Stomach smooth muscle (tissue), 2 donors: ENCODE data around the gene THBS3.
"Not testable (repeated sequence)": the region's sequence is repeated elsewhere in the genome, so short reads cannot be mapped to it uniquely, and the experiment has no call there.

Source experiments
- H3K27ac ChIP-seq: one replicate; pipeline ENCODE4 v1.7.0; 2013; ENCODE audit warnings: mild to moderate bottlenecking, low read length, inconsistent platforms
- H3K27me3 ChIP-seq, 2 donors: one replicate each; pipeline ENCODE4 v1.7.0; 2013; ENCODE audit warnings: low read length in 2 of 2; ENCODE audit not compliant: insufficient read depth in 2 of 2, control insufficient read depth in 1 of 2
- H3K36me3 ChIP-seq, 2 donors: one replicate each; pipeline ENCODE4 v1.7.0; 2013; ENCODE audit warnings: low read length in 2 of 2; ENCODE audit not compliant: control insufficient read depth in 2 of 2, insufficient read depth in 2 of 2
- H3K4me1 ChIP-seq: one replicate; pipeline ENCODE4 v1.7.0; 2013; ENCODE audit warnings: low read length; ENCODE audit not compliant: control insufficient read depth, insufficient read depth
- H3K4me3 ChIP-seq, 2 donors: one replicate each; pipeline ENCODE4 v1.7.0; 2013; ENCODE audit warnings: low read length in 2 of 2
- H3K9ac ChIP-seq, 2 donors: one replicate each; pipeline ENCODE4 v1.7.0; 2013; ENCODE audit warnings: low read length in 2 of 2, mild to moderate bottlenecking in 1 of 2
- H3K9me3 ChIP-seq, 2 donors: one replicate each; pipeline ENCODE4 v1.7.0; 2013; ENCODE audit warnings: low read length in 2 of 2; ENCODE audit not compliant: control insufficient read depth in 2 of 2
- donor health status: healthy.
- donor health status: Pancreatic carcinoma.

Gene THBS3

DNA sequence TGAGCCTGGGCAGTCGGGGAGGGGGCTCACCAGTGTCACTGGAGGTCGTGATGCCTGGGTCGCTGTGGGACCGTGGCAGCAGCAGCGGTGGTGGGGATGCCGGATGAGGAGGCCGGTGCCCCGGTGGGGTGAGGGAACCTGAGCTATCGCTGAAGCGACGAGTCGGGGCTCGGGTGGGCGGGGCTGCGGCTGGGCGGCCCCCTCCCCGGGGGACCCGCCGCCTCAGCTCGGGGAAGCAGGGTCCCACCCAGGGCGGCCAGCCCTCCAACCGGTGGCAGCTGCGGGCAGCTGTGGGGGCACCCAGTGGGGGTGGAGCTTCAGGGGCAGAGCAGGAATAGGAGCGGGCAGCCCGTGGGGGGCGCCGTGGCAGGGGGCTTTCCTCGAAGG is 42.5 kb upstream of the THBS3 start:
- Histone ChIP-seq H3K4me1 (peaks cover 28% of the 10 kb centered on the region), H3K27ac (peak overlapping the region; percentile 41), H3K4me3 (peak overlapping the region in 1 of 2 donors; percentile 40), H3K9ac (peak overlapping the region; percentile 27 to 42), H3K27me3 (no peaks in the 10 kb centered on the region), H3K9me3 (no peaks in the 10 kb centered on the region), H3K36me3 (peaks cover 9 to 13% of the 10 kb centered on the region in 2 donors)

DNA sequence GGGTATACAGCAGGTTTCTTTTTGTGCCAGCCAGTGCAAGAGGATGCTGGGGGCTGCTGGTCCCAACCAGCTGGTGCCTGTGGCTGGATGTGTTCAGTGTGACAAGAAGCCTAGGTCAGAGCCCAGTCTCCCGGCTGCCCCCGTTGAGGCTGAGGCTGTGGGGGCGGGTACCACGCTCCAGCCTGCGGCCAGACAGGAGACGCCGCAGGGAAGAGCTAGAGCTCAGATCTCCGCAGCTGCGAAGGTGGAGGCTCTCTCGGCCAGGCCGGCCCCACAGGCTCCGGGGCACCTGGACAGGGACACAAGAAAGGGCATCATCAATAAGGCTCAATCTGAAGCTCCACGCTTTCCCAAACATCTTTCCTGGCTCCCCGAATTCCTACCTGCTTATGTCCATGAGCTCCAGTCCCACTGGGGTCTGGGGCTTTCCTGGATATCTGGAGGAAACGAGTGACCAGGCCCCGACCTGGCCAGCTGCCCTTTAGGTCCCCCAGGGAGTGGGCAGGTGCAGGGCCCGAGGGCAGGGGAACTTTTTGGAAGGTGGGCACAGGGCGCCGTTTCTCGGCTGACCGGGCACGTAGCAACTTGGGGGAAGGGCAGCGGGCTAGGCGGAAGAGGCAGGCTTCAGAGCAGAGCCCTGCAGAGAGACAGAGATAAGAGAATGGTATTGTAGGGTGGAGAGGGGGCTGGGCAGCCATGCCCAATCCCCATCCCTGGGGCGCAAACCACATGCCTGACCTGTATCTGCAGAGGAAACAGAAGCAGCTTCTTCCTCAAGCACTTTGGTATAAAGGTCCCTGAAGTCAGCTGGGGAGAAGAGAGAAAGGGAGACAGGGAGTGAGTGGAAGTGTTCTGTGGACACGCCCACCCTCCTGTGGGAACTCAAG is 40.2 kb upstream of the THBS3 start:
- no peaks in the 10 kb centered on the region for H3K9me3 ChIP-seq
- H3K27ac ChIP-seq: no peak overlapping the region
- peaks cover 27% of the 10 kb centered on the region for H3K4me1 ChIP-seq
- no peaks in the 10 kb centered on the region for H3K27me3 ChIP-seq
- no peak overlapping the region for H3K4me3 ChIP-seq
- H3K9ac ChIP-seq: no peak overlapping the region
- peaks cover 9 to 13% of the 10 kb centered on the region in 2 donors for H3K36me3 ChIP-seq

DNA sequence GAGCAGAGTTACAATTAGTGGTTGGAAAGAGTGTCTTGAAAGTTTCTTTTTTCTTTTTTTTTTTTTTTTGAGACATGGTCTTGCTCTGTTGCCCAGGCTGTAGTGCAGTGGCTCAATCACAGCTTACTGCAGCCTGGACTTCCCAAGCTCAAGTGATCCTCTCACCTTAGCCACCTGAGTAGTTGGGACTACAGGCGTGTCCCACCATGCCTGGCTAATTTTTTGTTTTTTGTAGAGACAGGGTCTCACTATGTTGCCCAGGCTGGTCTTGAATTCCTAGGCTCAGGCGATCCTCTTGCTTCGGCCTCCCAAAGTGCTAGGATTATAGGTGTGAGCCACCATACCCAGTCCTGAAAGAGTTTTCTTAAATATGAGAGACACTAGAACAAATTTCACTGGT is 39.1 kb upstream of the THBS3 start:
- H3K4me1 ChIP-seq: peaks cover 29% of the 10 kb centered on the region
- H3K9ac ChIP-seq, H3K27me3 ChIP-seq, H3K27ac ChIP-seq, H3K4me3 ChIP-seq, H3K9me3 ChIP-seq: not testable (repeated sequence)
- H3K36me3 ChIP-seq: peaks cover 9 to 13% of the 10 kb centered on the region in 2 donors

DNA sequence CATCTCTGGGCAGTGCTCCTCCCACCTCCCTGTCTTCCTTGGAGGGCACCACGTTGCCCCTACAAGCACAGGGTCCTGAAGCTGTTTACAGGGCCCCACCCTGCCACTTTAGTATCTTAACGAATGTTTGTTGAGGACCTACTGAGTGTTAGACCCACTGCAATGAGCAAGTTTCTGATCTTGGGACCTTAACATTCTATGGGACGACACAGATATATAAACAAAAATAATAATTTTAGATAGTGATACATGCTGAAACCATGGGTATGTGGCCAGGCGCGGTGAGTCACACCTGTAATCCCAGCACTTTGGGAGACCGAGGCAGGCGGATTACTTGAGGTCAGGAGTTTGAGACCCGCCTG is 37.4 kb upstream of the THBS3 start:
- Histone ChIP-seq H3K4me3 (peak overlapping the region; percentile 81 to 91), H3K4me1 (peaks cover 30% of the 10 kb centered on the region), H3K36me3 (peaks cover 9 to 13% of the 10 kb centered on the region in 2 donors), H3K9ac (peak overlapping the region; percentile 80 to 82), H3K27me3 (no peaks in the 10 kb centered on the region), H3K9me3 (no peaks in the 10 kb centered on the region), H3K27ac (peak overlapping the region; percentile 87)

DNA sequence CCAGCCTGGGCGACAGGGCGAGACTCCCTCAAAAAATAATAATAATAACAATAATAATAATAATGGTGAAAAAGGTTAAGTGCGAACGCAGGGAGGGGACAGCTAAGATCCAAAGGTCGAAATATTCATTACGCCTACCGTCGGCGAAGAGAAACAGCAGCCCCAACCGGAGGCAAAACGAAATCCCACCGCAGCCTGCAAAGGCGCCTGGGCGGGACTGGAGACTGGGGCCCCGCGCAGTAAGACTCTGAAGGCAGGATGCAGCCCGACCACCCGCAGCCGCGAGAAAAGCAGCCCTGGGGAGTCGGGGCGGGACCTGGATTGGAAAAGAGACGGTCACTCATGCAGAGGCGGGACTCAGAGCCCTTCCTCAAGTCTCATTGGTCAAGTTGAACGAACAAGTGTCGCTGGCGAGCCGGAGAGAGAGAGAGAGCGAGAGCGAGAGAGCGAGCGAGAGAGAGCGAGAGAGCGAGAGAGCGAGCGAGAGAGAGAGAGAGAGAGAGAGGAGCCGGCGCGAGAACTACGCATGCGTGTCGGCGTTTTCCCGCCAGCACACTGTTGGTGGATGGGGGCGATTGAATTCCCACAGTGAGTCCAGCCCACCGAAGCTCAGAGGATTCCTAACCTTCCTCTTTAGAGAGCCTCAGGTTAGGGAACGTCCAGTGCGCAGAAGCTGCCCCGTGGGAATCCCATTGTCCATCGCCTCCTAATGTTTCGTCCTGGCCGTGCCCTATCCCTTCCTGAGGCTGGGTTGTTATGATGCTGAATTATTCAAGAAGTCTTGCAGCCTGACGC is 36.9 kb upstream of the THBS3 start:
- Histone ChIP-seq H3K9me3 (no peaks in the 10 kb centered on the region), H3K4me3 (peak overlapping the region; percentile 81 to 91), H3K27ac (peak overlapping the region; percentile 87), H3K36me3 (peaks cover 9 to 13% of the 10 kb centered on the region in 2 donors), H3K9ac (peak overlapping the region; percentile 80 to 82), H3K4me1 (peaks cover 30% of the 10 kb centered on the region), H3K27me3 (no peaks in the 10 kb centered on the region)

DNA sequence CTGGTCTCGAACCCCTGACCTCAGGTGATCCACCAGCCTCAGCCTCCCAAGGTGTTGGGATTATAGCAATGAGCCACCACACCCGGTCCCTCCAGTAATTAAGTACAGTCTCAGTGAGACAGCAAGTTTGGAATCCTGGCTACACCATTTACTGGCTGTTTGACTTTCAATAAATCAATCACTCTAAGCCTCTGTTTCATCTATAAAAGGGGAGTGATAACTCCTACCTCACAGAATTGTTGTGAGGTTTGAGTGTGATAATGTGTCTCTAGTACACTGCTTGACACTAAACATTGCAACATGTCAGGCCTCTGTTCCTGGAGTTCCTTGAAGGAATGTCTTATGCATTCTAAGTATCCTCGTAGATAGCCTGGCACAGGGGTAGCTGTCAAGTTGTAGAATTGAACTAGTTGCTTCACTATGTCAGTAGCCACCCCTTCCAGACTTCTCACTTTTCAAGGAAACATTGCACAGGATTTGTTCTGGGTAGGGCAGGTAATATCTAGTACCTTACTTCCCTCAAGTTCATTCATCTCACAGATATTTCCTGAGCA is 35.2 kb upstream of the THBS3 start:
- Histone ChIP-seq H3K4me3 (peak overlapping the region in 1 of 2 donors; percentile 81), H3K9me3 (no peaks in the 10 kb centered on the region), H3K27me3 (no peaks in the 10 kb centered on the region), H3K9ac (peak overlapping the region in 1 of 2 donors; percentile 74), H3K4me1 (peaks cover 30% of the 10 kb centered on the region), H3K27ac (peak overlapping the region; percentile 87), H3K36me3 (peaks cover 5 to 8% of the 10 kb centered on the region in 2 donors)

DNA sequence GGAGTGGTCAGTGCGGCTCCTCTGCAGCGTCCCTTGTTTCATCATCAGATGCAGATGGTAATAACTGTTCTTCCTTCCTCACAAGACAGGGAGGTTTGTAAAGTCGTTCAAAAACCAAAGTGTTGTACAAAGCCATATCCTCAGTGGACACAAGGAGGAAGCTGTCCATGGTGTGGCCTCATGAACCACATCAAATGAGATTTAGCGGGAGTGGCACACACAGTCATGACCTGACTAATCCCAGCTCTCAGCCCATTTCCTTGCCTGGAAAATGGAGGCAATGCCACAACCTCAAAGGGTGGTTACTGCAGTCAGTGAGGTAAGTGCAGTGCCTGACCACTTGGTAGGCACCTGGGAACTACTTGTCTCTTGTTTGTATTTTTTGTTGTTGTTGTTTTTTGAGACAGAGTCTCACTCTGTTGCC is 34.2 kb upstream of the THBS3 start:
- no peak overlapping the region for H3K9ac ChIP-seq
- no peaks in the 10 kb centered on the region for H3K27me3 ChIP-seq
- no peak overlapping the region for H3K4me3 ChIP-seq
- H3K9me3 ChIP-seq: no peaks in the 10 kb centered on the region
- peaks cover 0 to 2% of the 10 kb centered on the region in 2 donors for H3K36me3 ChIP-seq
- peak overlapping the region; percentile 41 for H3K27ac ChIP-seq
- H3K4me1 ChIP-seq: peaks cover 30% of the 10 kb centered on the region

DNA sequence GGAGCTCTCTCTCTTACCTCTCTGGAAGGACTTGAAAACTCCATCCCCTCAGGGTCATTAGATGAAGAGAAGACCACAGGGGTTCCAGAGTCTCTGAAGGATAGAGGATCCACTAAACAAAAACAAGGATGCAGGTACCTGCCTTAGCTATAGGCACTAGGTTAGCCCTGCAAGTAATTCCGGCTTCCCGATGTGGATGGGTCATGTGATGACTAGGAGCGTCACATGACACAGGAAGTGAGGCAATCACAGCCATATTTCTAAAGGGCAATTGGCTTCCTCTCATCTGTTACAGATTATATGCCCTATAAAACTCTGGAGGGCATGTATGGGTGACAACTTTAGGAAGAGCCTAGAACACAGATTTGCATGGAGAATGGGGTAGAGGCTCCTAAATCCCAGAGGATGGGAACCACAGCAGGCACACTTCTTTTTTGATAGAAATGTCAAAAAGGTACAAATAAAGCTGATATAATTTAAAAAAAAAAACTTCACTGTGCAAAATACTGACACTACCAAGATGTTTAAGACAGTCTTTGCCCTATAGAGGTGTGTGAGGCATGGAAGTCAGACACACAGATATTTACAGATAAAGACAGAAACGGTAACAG is 33.5 kb upstream of the THBS3 start:
- Histone ChIP-seq H3K4me3 (peak overlapping the region; percentile 64 to 69), H3K4me1 (peaks cover 30% of the 10 kb centered on the region), H3K9ac (peak overlapping the region; percentile 44 to 72), H3K27ac (peak overlapping the region; percentile 41), H3K9me3 (no peaks in the 10 kb centered on the region), H3K27me3 (no peaks in the 10 kb centered on the region), H3K36me3 (peaks cover 3 to 4% of the 10 kb centered on the region in 2 donors)

DNA sequence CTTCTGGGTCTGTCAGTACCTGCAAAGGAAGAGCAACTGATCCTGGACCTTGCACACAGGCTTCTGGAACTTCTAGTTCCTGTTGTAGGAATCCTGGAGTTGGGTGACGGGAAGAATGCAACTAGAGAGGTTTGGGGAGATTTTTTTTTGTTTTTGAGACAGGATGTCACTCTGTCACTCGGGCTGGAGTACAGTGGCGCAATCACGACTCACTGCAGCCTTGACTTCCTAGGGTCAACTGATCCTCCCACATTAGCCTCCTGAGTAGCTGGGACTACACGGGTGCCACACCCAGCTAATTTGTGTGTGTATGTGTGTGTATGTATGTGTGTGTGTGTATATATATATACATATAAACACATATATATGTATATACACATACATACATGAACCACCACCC is 28.8 kb upstream of the THBS3 start:
- Histone ChIP-seq H3K9me3 (no peaks in the 10 kb centered on the region), H3K36me3 (peaks cover 6 to 7% of the 10 kb centered on the region in 2 donors), H3K4me1 (peaks cover 22% of the 10 kb centered on the region), H3K27me3 (no peaks in the 10 kb centered on the region), H3K27ac (no peak overlapping the region), H3K4me3 (no peak overlapping the region), H3K9ac (no peak overlapping the region)

DNA sequence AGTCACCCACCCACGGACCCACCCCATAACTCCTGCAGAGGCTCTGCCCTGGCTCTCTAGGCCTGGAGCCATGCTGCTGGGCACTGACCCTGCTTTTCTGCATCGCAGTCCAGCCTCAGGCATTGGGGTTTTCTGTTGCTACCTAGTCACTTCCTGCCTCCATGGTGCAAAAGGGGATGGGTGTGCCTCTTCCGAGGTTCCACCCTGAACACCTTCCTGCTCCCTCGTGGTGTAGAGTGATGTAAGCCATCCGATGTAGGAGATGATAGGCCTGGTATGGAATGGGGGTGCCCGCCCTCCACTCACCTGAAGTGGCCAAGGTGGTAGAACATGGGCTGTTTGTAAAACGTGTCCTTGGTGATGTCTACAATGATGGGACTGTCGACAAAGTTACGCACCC is 27.7 kb upstream of the THBS3 start:
- not testable (repeated sequence) for H3K36me3 ChIP-seq, H3K9ac ChIP-seq, H3K27ac ChIP-seq, H3K9me3 ChIP-seq, H3K27me3 ChIP-seq, H3K4me3 ChIP-seq
- H3K4me1 ChIP-seq: peaks cover 16% of the 10 kb centered on the region
